Gastroesophageal sphincter (tissue), 4 donors: ENCODE measurements around the gene BLOC1S3. TPM values are rescaled to one million over a fixed set of nuclear protein-coding genes. Genes with fewer than 3 reads are reported as not detected.

Experiments used
- ATAC-seq: fragments of 150-250 bp; one replicate; pipeline ENCODE4 v1.9.1; 2016; ENCODE audit warnings: mild to moderate bottlenecking, moderate library complexity
- H3K27ac ChIP-seq, 4 donors: fragments of 200-600 bp; sonication (generic) in 3 of 4; 1 replicate in 3 of 4; 2 replicates in 1 of 4; pipeline ENCODE4 v1.5.1; 2016 to 2019
- H3K27me3 ChIP-seq: fragments of 200-600 bp; sonication (generic); one replicate; pipeline ENCODE4 v1.5.1; 2019
- H3K36me3 ChIP-seq, 2 donors: fragments of 200-600 bp; sonication (generic); one replicate each; pipeline ENCODE4 v1.5.1; 2019; ENCODE audit warnings: control low read depth in 1 of 2
- H3K4me1 ChIP-seq, 3 donors: fragments of 200-600 bp; sonication (generic); 1 replicate in 2 of 3; 2 replicates in 1 of 3; pipeline ENCODE4 v1.5.1; 2016 to 2019; ENCODE audit warnings: control low read depth in 2 of 3
- H3K4me3 ChIP-seq, 2 donors: fragments of 200-600 bp; sonication (generic); one replicate each; pipeline ENCODE4 v1.5.1; 2019; ENCODE audit warnings: mild to moderate bottlenecking in 1 of 2, moderate library complexity in 1 of 2
- H3K9me3 ChIP-seq, 3 donors: fragments of 200-600 bp; sonication (generic); one replicate each; pipeline ENCODE4 v1.5.1; 2017 to 2019; ENCODE audit warnings: control low read depth in 2 of 3
- CTCF ChIP-seq, 4 experiments: fragments of 200-600 bp in 2 of 4; fragments of 450-650 bp in 2 of 4; sonication (generic) in 1 of 4; IDR thresholded peaks; one replicate each; pipeline ENCODE4 v1.5.1; 2017 to 2019; ENCODE audit warnings: antibody characterized with exemption in 4 of 4, mild to moderate bottlenecking in 2 of 4, moderate library complexity in 2 of 4
- EP300 ChIP-seq: sonication (generic); formaldehyde crosslinking; IDR thresholded peaks from one replicate; pipeline ENCODE4 v1.6.1; 2017; ENCODE audit warnings: antibody characterized with exemption, mild to moderate bottlenecking
- POLR2A ChIP-seq, 2 donors: fragments of 450-650 bp; IDR thresholded peaks; one replicate each; pipeline ENCODE4 v1.6.1; 2017; ENCODE audit warnings: antibody characterized with exemption in 2 of 2, mild to moderate bottlenecking in 2 of 2, moderate library complexity in 1 of 2
- POLR2AphosphoS5 ChIP-seq: sonication (generic); formaldehyde crosslinking; IDR thresholded peaks from one replicate; pipeline ENCODE4 v1.6.1; 2017; ENCODE audit warnings: antibody characterized with exemption
- WGBS, 2 donors: methylation state at CpG; one replicate each; pipeline ENCODE4 v1.1.5; 2018; ENCODE audit warnings: low coverage in 1 of 2; 5-methylcytosine and 5-hydroxymethylcytosine counted together
- total RNA-seq, 4 donors: library from RNA; depleted of rRNA; stranded (reverse); fragments of >200 nt; gene quantifications; one replicate each; pipeline ENCODE4 v1.1.0, GENCODE V29; 2016

Gene BLOC1S3
- total RNA-seq, 4 donors from 2014 or later: 5.0 to 17.0 (median 7.8) TPM

GRCh38 chr19:45189971-45190370 is 11.4 kb downstream of the BLOC1S3 start:
- peaks cover 0 to 4% of the 10 kb centered on the region in 2 donors for H3K36me3 ChIP-seq
- ATAC-seq: no peak
- 86% methylated on average over 1 of the region's 1 CpG; no CpG with 5 or more reads in 1 of the 2 donors for WGBS, 2 donors
- no peak overlapping the region for H3K4me3 ChIP-seq
- no peaks in the 10 kb centered on the region for H3K9me3 ChIP-seq
- H3K27ac ChIP-seq: no peak overlapping the region
- TF ChIP-seq POLR2AphosphoS5 (no peak), POLR2A (IDR thresholded peaks at IDR 0.05) (no peak), CTCF (IDR thresholded peaks at IDR 0.05) (no peak)
- no peaks in the 10 kb centered on the region for H3K27me3 ChIP-seq
- no peaks in the 10 kb centered on the region for H3K4me1 ChIP-seq

GRCh38 chr19:45191375-45191774 is 12.8 kb downstream of the BLOC1S3 start:
- H3K36me3 ChIP-seq: peaks cover 0 to 4% of the 10 kb centered on the region in 2 donors
- H3K27ac ChIP-seq: no peak overlapping the region
- H3K4me1 ChIP-seq: no peaks in the 10 kb centered on the region
- H3K4me3 ChIP-seq: no peak overlapping the region
- TF ChIP-seq POLR2AphosphoS5 (no peak), POLR2A (IDR thresholded peaks at IDR 0.05) (no peak), CTCF (IDR thresholded peaks at IDR 0.05) (no peak), EP300 (no peak)
- no CpG with 5 or more reads among the region's 4 CpGs for whole genome bisulfite sequencing, 2 donors
- ATAC-seq: no peak
- H3K27me3 ChIP-seq: no peaks in the 10 kb centered on the region
- H3K9me3 ChIP-seq: no peaks in the 10 kb centered on the region

GRCh38 chr19:45195764-45196163 is 17.2 kb downstream of the BLOC1S3 start:
- no peak for TF ChIP-seq POLR2AphosphoS5
- TF ChIP-seq EP300: no peak
- no peak for TF ChIP-seq CTCF (IDR thresholded peaks at IDR 0.05)
- TF ChIP-seq POLR2A (IDR thresholded peaks at IDR 0.05): no peak
- Histone ChIP-seq H3K36me3 (peaks cover 0 to 4% of the 10 kb centered on the region in 2 donors), H3K27ac (no peak overlapping the region), H3K4me1 (no peaks in the 10 kb centered on the region), H3K27me3 (peaks cover 5% of the 10 kb centered on the region), H3K4me3 (no peak overlapping the region), H3K9me3 (no peaks in the 10 kb centered on the region)
- 73 to 90% methylated on average over 2 to 6 of the region's 6 CpGs for WGBS, 2 donors
- no peak for ATAC-seq

- H3K4me3 ChIP-seq: no peak overlapping the region
- H3K4me1 ChIP-seq: no peaks in the 10 kb centered on the region
- H3K27ac ChIP-seq: no peak overlapping the region
- no peaks in the 10 kb centered on the region for H3K36me3 ChIP-seq
- 27% methylated on average over 3 of the region's 4 CpGs; no CpG with 5 or more reads in 1 of the 2 donors for WGBS, 2 donors
- ATAC-seq: no peak
- TF ChIP-seq POLR2AphosphoS5 (no peak), CTCF (IDR thresholded peaks at IDR 0.05) (peak in 3 of 4 experiments; percentile 8 to 30 (median 15))
- no peaks in the 10 kb centered on the region for H3K9me3 ChIP-seq
- peaks cover 5% of the 10 kb centered on the region for H3K27me3 ChIP-seq
Measured at GRCh38 chr19:45200568-45200967, 22.0 kb downstream of the BLOC1S3 start.

GRCh38 chr19:45202637-45203036 is 24.1 kb downstream of the BLOC1S3 start:
- no peaks in the 10 kb centered on the region for H3K9me3 ChIP-seq
- H3K27ac ChIP-seq: no peak overlapping the region
- ATAC-seq: no peak
- H3K4me1 ChIP-seq: no peaks in the 10 kb centered on the region
- 100% methylated on average over 1 of the region's 6 CpGs; no CpG with 5 or more reads in 1 of the 2 donors for WGBS, 2 donors
- no peak overlapping the region for H3K4me3 ChIP-seq
- H3K27me3 ChIP-seq: no peaks in the 10 kb centered on the region
- H3K36me3 ChIP-seq: no peaks in the 10 kb centered on the region
- TF ChIP-seq CTCF (IDR thresholded peaks at IDR 0.05) (no peak), EP300 (no peak), POLR2A (IDR thresholded peaks at IDR 0.05) (no peak), POLR2AphosphoS5 (no peak)
